ENCODE results near the gene STC2. TPM values are rescaled to one million over a fixed set of nuclear protein-coding genes. Genes with fewer than 3 reads are reported as not detected.

STC2 gene
- total RNA-seq, 2 donors from 2014 or later, result 9.9 to 35.0 TPM

DNA sequence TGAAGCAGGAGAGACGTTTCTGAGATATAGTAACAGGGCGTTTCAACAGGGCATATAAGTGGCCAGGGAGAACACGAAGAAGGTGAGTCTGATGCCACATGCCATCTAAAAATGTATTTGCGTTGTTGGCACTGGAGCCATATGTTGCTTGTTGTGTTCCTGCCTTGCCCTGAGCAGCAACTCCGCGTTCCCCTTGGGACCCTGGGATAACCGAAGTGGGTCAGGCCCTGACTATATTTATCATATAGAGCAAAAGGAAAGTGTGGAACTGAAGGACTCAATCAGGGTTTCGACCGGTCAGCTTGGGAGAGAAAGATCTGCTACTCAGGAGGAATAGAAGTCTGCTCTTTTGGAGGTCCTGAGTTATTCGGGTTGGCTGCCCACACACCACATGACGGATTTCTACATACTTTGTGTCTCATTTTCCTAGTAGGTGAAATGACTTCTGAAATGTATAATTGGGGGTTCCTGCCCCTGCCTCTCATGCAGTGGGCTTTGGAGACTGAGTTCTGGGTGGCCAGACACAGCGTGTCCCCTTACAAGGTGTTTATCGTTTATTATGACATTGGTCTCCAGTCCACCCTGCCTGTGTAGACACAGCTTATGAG is 3.0 kb downstream of the STC2 start:
- no peaks in the 10 kb centered on the region for H3K27me3 ChIP-seq
- intact Hi-C loops (cut with DNase I), result no loop called here
- no peaks in the 10 kb centered on the region for H3K9me3 ChIP-seq
- peaks cover 0 to 2% of the 10 kb centered on the region in 2 donors for H3K36me3 ChIP-seq (replicated peaks in 1 of 2; ENCODE audit: insufficient read depth in 1 of 2, low read depth in 2 of 2)
- peak overlapping the region; percentile 63 to 82 (median 75) for H3K27ac ChIP-seq
- 55 to 57% methylated on average over 13 of the region's 13 CpGs for WGBS, 2 donors
- no peak for TF ChIP-seq POLR2A (IDR thresholded peaks at IDR 0.05)
- TF ChIP-seq, protein P1, sequence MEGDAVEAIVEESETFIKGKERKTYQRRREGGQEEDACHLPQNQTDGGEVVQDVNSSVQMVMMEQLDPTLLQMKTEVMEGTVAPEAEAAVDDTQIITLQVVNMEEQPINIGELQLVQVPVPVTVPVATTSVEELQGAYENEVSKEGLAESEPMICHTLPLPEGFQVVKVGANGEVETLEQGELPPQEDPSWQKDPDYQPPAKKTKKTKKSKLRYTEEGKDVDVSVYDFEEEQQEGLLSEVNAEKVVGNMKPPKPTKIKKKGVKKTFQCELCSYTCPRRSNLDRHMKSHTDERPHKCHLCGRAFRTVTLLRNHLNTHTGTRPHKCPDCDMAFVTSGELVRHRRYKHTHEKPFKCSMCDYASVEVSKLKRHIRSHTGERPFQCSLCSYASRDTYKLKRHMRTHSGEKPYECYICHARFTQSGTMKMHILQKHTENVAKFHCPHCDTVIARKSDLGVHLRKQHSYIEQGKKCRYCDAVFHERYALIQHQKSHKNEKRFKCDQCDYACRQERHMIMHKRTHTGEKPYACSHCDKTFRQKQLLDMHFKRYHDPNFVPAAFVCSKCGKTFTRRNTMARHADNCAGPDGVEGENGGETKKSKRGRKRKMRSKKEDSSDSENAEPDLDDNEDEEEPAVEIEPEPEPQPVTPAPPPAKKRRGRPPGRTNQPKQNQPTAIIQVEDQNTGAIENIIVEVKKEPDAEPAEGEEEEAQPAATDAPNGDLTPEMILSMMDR (IDR thresholded peaks at IDR 0.05), result no peak
- no peak overlapping the region for H3K4me3 ChIP-seq
- no peak for ATAC-seq
- no peak for DNase-seq
- peaks cover 71% of the 10 kb centered on the region for H3K4me1 ChIP-seq

DNA sequence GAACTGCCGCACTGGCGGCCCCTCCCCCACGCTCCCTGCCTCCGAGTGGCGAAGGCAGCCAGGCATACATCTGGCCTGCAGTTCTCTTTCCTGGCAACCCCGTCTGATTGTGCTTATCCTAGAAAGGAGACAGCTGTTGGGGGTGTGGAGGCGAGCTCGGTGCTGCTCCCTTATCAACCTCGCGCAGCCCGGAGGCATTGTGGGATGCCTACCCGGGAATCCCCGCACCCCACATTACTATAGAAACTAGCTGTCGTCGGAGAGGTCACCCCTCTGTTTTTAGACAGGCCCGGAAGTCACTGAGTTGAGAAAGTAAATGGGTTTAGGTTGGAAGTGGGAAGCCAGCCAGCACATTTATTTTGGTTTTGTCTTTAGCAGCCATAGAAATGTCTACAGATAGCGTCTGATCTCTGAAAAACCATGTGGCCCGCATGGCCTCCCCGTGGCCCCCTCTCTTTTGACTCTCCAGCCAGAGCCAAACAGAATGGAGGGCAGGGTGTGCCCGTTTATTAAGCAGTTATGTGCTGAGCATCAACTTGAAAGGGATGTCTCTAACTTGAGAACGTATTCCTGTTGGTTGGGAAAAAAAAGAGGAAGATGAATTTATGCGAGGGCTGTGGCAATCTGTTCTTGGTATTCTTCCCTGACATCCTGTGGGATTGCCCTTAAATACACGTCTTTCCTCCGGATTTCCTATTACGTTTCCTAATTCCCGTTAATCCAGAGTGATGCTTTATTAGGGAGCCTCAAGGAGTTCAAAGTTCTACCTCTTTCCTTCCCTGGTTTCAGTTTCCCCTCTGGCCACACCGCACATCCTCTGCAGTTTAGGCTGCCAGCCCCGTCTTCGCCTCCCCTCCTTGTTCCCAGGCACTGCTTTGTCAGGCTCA is 3.9 kb downstream of the STC2 start:
- Histone ChIP-seq H3K4me3 (no peak overlapping the region), H3K27me3 (no peaks in the 10 kb centered on the region), H3K27ac (peak overlapping the region; percentile 63 to 82 (median 75)), H3K36me3 (replicated peaks in 1 of 2; ENCODE audit: insufficient read depth in 1 of 2, low read depth in 2 of 2) (peaks cover 0 to 2% of the 10 kb centered on the region in 2 donors), H3K9me3 (no peaks in the 10 kb centered on the region), H3K4me1 (peaks cover 72% of the 10 kb centered on the region)
- TF ChIP-seq POLR2A (IDR thresholded peaks at IDR 0.05), result peak in 1 of 3 donors; percentile 27
- TF ChIP-seq, protein P1 (IDR thresholded peaks at IDR 0.05), result no peak
- ATAC-seq (peak; percentile 77), DNase-seq (peak; percentile 96 to 99 (median 97))
- WGBS, 2 donors, result 22 to 34% methylated on average over 29 of the region's 29 CpGs
- intact Hi-C loops (cut with DNase I), result no loop called here

DNA sequence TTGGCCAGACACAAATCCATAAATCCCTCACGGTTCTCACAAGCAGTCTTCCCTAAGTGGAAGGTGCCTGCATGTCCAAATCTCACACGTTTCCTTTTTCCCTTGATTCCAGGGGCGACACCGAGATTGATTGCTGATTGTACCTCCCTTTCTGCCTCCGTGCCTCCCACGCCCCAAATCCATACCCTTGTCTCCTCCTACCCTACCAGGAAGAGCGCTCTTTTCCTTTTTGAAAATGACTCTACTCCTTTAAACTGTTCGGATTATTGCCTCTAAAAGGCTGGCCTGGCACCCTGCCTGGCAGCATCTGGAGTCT is 4.5 kb downstream of the STC2 start:
- no peak for TF ChIP-seq POLR2A (IDR thresholded peaks at IDR 0.05)
- TF ChIP-seq, protein P1 (IDR thresholded peaks at IDR 0.05), result no peak
- Histone ChIP-seq H3K4me3 (no peak overlapping the region), H3K36me3 (replicated peaks in 1 of 2; ENCODE audit: insufficient read depth in 1 of 2, low read depth in 2 of 2) (peaks cover 0 to 2% of the 10 kb centered on the region in 2 donors), H3K27ac (peak overlapping the region; percentile 63 to 82 (median 75)), H3K9me3 (no peaks in the 10 kb centered on the region), H3K4me1 (peaks cover 68% of the 10 kb centered on the region), H3K27me3 (no peaks in the 10 kb centered on the region)
- no peak for DNase-seq
- intact Hi-C loops (cut with DNase I), result no loop called here
- ATAC-seq, result no peak
- 13 to 20% methylated on average over 8 of the region's 8 CpGs for WGBS, 2 donors

DNA sequence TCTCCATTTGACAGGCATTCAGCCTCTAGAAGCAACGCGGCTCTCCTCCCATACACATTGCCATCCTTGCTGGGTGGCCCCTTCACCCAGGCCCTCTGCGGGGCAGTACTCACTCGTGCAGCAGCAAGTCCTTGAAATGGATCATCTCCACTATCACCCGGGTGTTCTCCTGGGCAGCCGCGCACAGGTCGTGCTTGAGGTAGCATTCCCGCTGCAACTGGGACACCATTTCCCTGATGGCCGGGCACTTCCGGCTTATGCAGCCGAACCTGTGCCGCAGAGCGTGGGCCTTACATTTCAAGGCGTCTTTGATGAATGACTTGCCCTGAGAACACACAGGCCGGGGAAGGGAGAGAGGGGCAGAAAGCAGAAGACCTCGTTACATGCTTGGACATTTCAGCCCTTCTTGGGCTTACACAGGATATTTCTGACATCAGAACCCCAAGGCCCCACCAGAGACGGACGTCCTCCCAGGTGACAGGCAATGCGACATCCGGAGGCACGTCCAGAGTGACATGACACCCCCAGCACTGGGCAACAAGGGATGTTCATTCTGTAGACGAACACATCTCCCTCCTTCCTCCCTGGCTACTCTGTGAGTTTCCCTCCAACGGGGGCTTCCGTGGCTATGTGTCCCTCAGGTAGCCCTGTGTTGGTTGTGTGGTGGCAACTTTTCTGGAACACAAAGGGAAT is 5.0 kb downstream of the STC2 start:
- intact Hi-C loops (cut with DNase I), result no loop called here
- DNase-seq (no peak), ATAC-seq (no peak)
- peaks cover 65% of the 10 kb centered on the region for H3K4me1 ChIP-seq
- H3K27ac ChIP-seq, result peak overlapping the region; percentile 63 to 82 (median 75)
- WGBS, 2 donors, result 84 to 90% methylated on average over 20 to 25 of the region's 25 CpGs
- TF ChIP-seq, protein P1 (IDR thresholded peaks at IDR 0.05), result no peak
- no peak for TF ChIP-seq POLR2A (IDR thresholded peaks at IDR 0.05)
- no peaks in the 10 kb centered on the region for H3K9me3 ChIP-seq
- no peaks in the 10 kb centered on the region for H3K27me3 ChIP-seq
- no peak overlapping the region for H3K4me3 ChIP-seq
- H3K36me3 ChIP-seq (replicated peaks in 1 of 2; ENCODE audit: insufficient read depth in 1 of 2, low read depth in 2 of 2), result peaks cover 0 to 2% of the 10 kb centered on the region in 2 donors
